ENCODE data around the gene PTPRG.

The PTPRG gene

DNA sequence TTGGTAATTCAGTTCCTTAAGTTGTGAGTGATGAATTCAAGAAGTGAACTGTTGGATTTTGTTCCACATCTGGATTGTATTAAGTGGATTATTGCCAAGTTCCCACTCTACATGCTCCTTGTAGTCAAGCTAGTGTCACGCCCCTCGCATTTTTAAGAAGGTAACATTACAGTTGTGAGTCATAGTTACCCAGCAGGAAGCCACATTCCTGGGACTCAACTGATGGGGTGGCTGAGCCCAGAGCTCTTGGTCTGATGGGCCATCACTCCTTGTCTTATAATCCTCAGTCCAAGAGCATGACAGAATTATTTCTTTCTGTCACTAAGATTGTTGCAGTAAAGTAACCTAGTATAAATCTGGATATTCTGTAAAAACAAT, 102.7 kb downstream of the PTPRG start:
- no peak for DNase-seq

DNA sequence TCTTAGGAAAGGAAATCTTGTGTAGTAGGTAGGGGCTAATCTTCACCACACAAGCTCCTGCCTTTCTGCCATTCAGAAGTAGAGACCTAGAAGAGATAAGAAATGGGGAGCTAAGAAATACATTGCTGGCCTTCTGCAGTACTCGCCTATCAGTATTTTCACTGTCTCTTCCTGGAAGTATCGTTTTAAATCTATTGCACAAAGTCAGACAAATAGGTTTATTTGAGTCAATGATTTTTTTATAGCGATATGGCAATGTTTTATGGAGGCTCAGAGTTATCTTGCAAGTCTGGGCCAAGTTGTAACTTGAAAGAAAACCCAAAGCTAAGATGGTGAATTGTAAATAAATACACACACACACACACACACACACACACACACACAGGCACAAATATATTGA, 103.8 kb downstream of the PTPRG start:
- DNase-seq, result no peak

DNA sequence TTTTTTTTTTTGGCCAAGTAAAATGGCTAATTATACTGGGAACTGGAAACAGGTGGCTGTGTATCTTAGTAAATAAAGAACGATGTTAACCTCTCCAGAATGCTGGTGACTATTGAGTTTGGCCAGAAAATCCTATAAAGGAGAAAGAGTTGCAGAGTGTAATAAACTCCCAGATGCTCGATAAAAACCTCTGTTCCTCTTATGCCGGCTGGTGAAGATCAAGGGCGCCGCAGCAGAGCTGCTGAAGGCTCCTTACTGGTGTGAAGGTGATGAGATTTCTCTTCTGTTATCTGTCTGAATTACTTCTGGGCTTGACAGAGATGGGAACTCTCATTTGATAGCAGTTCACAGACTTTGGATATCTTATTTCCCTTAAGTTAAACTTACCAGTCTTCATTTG, 104.6 kb downstream of the PTPRG start:
- no peak for DNase-seq

- DNase-seq, result no peak
Measured at GRCh38 chr3:61666615-61667330, 105.4 kb downstream of the PTPRG start.

DNA sequence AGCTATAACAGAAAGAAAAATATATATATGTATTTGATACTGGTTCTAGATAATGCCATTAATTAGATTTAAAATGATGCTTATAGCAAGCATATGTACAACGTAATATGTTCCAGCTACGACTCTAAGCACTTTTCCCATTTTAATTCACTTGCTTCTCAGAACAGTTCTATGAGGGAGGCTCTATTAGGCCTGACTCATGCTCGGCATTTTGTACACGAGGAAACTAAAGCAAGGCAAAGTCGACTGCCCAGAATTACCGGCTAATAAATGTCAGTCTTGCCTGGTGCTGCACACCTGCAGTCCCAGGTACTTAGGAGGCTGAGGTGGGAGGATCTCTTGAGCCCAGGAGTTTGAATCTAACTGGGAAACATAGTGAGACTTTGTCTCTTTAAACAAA, 106.0 kb downstream of the PTPRG start:
- no peak for DNase-seq

GRCh38 chr3:61667814-61668213, 106.4 kb downstream of the PTPRG start:
- no peak for DNase-seq

DNA sequence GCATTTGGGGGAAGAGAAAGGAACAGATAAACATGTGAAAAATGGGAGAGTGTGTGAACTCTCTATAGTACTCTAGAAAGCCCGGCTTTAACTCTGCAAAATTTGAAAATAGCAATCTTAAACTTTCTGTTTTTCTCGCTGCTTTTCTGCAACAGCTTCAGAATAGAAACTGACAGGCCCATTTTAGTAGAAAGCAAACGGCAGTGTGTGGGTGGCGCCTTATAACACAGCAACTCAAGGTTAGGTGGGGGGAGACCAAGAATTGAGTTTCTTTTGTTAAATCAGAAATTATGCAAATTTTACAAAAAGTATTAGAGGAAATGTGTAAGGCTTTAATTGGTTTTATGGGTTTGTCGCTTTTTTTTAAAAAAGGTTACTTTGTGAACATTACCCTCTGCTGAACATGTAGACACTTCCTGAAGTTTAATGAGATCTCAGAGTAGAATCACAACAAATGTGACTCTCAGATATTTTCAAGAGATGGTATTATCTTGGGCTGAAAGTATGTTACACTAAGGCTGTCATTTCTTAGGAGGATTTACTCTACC, 107.0 kb downstream of the PTPRG start:
- no peak for DNase-seq

- DNase-seq, result no peak
Measured at GRCh38 chr3:61669203-61669602, 107.8 kb downstream of the PTPRG start.

DNA sequence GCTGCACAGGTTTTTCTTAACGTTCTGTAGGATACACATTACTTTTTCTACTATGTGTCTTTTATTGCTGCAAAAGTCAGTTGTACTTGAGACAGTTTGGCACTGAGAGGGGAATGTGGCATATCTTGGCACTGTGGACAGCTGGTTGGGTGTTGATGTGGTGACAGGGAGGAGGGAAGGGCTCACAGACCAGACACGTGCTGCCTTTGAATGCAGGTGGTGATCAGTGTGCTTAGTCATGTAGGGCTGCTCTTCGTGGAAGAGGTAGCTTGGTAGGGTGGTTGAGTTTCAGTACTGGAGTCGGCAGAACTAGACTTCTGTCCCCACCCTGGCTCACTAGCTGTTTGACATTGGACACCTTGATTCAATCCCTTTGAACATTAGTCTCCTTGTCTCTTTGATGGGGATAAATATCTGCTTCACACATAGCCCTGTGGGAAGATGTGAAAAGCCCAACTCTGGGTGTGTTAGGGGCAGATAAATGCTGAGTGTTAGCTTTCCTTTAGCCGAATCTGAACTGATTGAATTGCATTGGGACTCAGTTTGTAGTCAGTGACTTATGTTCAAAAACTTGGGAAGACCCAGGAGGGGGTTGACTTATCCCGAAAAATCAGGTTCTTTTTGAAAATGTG, 108.4 kb downstream of the PTPRG start:
- DNase-seq, result no peak

DNA sequence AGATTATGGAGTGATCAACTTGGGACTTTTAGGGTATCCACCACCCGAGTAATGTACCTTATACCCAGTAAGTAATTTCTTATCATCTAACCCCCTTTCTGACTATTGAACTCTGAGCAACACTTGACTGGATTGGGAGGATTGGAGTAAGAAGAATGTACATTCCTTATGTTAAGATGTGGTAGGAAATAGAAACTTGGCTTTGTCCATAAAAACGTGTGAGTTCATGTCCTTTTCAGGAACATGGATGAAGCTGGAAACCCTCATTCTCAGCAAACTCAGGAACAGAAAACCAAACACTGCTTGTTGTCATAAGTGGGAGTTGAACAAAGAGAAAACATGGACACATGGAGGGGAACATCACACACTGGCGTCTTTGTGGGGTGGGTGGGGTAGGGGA, 112.3 kb downstream of the PTPRG start:
- no peak for DNase-seq

DNA sequence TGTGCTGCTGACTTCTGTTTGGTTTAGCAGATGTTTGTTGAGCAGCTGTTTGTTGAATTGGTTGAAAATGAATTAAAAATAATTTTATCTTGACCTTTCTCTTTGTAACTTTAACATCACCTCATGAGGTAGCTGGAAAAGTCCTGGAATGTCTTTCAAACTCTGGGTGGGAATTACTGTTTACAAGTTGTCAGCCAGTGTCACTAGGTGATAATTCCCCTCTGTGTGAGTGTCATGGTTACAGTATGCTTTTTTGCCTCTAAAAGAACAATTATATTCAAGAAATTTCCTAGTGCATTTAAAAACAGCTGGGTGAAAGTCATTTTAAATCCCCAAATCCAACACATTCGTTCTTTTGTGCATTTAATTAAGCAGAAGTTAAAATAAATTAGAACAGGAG, 113.2 kb downstream of the PTPRG start:
- DNase-seq, result no peak

GRCh38 chr3:61679026-61679425, 117.7 kb downstream of the PTPRG start:
- no peak for DNase-seq

GRCh38 chr3:61680617-61681016, 119.2 kb downstream of the PTPRG start:
- no peak for DNase-seq

GRCh38 chr3:61681636-61682035, 120.3 kb downstream of the PTPRG start:
- DNase-seq, result no peak

DNA sequence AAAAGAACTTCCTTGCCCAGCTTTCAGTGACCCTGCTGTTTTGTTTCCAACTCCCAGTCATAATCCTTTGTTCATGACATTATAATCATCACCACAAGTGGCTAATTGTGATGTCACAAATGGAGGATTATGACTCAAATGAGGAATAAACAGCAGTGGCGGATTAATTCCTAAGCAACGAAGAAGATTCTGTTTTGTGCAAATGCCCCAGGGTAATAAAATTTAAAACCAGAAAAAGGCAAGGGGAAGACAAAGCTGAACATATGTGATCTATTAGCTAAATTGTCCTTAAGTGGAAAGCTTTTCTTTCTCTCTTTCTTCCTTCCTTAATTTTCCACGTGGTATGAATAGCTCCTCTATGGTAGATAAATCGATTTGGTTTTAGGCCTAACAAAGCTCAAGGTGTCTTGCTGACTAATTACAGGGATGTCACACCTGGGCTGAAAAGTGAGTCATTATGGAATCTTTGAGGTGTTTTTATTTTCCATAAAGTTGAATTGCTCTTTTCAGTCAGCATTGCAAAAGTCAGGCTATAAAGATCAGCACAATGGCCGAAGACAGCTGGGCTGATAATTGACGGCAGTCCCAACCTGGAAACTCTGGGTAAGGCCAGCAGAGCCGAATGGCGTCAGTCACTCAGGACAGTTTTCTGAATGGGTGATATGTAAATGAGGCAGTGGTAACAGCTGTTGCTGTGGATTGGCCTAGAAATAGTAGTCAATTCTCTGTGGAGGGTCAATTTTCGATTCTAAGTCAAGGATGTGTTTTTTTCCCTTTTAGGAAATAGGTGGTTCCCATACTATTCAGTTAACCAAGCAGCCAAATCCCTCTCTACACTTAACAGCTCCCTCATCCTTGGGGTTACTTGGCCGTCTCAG, 121.5 kb downstream of the PTPRG start:
- DNase-seq, result no peak

DNA sequence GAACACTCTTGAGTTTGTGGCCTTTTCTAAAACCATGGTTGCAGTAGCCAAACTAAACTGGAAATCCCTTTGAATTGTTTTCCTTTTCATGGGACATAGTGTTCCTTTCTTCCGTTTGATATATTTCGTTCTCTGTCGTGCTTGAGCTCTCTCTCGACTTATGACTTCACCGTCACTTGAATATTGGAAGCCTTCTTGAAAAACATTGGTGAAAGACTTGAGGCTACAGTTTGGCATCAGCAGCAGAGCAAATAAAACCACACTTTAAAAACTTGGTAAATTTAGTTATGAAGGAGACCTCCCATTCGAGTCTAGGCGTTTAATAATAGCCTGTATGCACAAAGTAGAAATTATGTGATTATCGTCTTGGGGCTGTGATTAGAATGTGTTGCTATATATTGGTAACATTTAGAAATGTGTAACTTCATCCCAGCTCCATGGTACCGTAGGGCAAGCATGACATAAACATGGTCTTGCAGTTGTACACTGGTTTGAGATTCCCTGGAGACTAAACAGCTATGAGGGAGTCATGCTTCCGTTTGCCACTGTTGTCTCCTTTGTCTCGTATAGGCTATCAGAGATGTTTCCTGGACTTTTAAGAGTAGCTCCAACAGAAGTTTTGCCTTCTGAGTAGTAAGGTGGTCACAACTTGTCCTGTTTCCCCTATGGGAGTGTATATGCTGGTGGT, 122.3 kb downstream of the PTPRG start:
- DNase-seq, result no peak

DNA sequence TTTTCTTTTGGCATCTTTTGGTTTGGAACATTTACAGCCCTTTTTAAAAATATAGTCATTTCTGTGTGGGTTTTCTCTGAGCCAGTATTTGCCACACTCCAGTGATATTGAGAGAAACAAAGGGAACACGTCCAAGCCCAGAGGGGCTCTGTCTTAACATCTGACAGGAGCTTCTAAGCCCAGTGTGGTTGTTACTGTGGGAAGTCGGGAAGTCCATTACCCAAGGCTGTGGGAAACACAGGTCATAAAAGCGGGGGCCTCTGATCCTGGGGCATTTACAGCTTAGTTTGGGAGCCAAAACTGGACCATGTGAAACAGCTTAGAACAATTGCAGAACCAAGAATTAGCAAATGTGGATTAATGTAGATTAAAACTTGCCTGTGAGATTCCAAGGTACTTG, 123.0 kb downstream of the PTPRG start:
- no peak for DNase-seq

- DNase-seq, result no peak
Measured at GRCh38 chr3:61685755-61686154, 124.4 kb downstream of the PTPRG start.

DNA sequence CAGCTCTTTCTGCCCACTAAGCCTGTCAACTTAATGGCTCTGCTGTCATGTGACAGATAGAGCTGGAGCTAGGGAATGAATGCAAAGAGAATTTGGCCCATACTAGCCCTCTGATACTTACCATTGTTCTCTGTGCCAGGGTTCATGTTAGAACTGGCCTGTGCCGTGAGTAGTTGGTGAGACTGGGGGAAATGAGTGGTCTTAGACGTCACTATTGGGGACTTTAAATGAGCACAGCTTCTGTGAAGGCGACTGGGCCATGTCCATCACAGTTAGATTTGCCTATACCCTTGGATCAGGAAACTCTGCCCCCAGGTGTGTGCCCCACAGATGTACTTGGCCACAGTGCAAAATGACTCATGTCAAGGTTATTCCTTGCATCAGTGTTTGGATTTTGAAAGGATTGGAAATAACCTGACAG, 124.9 kb downstream of the PTPRG start:
- DNase-seq, result no peak

GRCh38 chr3:61687206-61687605, 125.8 kb downstream of the PTPRG start:
- no peak for DNase-seq

DNA sequence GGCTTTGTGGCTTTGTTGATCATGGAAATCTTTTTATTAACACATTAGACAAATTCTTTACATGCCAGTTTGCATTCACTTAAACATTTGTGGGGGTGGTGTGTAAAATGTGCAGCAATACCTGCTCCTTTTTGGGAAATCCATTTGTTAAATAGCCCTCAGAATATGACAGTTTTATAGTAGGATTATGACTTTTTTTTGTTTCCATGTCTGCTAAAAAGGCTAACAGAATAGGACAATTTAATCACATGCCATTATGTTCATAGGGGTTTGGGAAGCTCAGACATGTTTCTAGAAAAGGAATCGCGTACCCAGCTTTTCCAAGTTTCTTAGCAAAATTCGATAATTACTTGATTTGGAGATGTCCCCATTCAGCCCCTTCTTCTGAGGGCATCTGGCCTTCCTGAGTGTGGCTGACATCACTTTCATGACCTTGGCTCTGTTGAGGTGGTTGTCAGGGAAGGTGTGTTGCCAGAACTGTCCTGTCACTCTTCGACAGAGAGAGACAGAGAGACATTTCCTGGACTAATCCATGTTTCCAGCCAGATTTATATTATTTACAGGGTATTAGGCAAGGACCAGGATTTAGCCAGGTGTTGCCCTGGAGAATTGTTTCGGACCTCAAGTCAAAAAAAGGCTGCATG, 126.4 kb downstream of the PTPRG start:
- no peak for DNase-seq

DNA sequence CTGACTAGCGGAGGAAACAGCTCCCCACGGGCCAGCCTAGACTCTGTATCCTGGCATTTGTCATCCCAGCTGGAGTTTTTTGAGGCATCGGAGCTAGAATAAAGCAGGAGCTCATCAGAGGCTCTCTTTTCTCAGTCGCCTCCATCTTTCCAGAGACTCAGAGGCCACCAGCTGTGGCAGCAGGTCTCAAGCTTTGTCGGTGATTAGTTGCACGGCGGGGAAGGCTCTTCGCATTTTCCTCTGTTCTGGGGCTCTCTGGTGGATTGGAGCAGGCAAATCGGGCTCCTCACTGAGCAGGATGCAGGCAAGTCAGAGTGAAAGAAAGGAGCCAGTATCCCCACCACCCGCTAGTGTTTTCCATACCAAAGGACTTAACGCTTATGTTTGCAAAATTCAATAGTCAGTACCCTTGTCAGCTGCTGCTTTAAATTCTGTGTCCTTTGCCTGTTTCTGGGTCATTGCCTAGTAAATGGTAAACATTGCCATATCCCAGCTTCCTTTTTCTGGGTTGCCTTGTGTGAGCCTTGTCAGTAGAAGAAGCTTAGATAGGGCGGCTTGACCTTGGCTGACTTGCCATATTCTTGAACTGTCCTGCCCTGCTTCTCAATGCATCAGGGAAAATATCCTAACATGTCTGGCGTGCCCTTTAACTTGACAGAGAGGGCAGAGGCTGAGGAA, 127.1 kb downstream of the PTPRG start:
- DNase-seq, result no peak
